Right lung (tissue), 5 donors: Measurements from ENCODE around the gene GABBR2. TPM values are rescaled to one million over a fixed set of nuclear protein-coding genes. Genes with fewer than 3 reads are reported as not detected.
"Not testable (repeated sequence)": the region's sequence is repeated elsewhere in the genome, so short reads cannot be mapped to it uniquely, and the experiment has no call there.

Source experiments
- DNase-seq, 2 donors: peaks; one replicate each; pipeline ENCODE4 v3.0.0-alpha.2; 2013
- polyA plus RNA-seq, 5 donors: library from polyadenylated mRNA; unstranded; fragments of 120-200 nt; gene quantifications; one replicate each; pipeline versions ENCODE4 v1.2.1 to v1.2.3, GENCODE V29; 2013; ENCODE audit warnings: inconsistent platforms in 1 of 5, low replicate concordance in 1 of 5; ENCODE audit not compliant: insufficient read length in 5 of 5, insufficient read depth in 1 of 5

Gene GABBR2
- polyA plus RNA-seq, 5 donors = 0.48 to 1.4 (median 0.99) TPM

GRCh38 chr9:98686961-98687855 lies 21.5 kb downstream of the GABBR2 start:
- no peak for DNase-seq

GRCh38 chr9:98684816-98685215 lies 23.9 kb downstream of the GABBR2 start:
- not testable (repeated sequence) for DNase-seq

GRCh38 chr9:98678244-98678842 lies 30.4 kb downstream of the GABBR2 start:
- no peak for DNase-seq

GRCh38 chr9:98673681-98674080 lies 35.1 kb downstream of the GABBR2 start:
- no peak for DNase-seq

GRCh38 chr9:98667005-98667640 lies 41.6 kb downstream of the GABBR2 start:
- no peak for DNase-seq

GRCh38 chr9:98665501-98665900 lies 43.2 kb downstream of the GABBR2 start:
- DNase-seq = no peak

- DNase-seq = no peak
Measured at GRCh38 chr9:98660541-98660940, 48.2 kb downstream of the GABBR2 start.

- DNase-seq = peak; percentile 32 to 36
Measured at GRCh38 chr9:98658951-98659351, 49.8 kb downstream of the GABBR2 start.

- DNase-seq = no peak
Measured at GRCh38 chr9:98657897-98658296, 50.8 kb downstream of the GABBR2 start.

- DNase-seq = no peak
Measured at GRCh38 chr9:98656511-98656910, 52.2 kb downstream of the GABBR2 start.

GRCh38 chr9:98655428-98655827 lies 53.3 kb downstream of the GABBR2 start:
- DNase-seq = not testable (repeated sequence)

GRCh38 chr9:98654247-98654646 lies 54.5 kb downstream of the GABBR2 start:
- no peak for DNase-seq

- DNase-seq = no peak
Measured at GRCh38 chr9:98652741-98653140, 56.0 kb downstream of the GABBR2 start.

- DNase-seq = no peak
Measured at GRCh38 chr9:98652302-98652701, 56.4 kb downstream of the GABBR2 start.

GRCh38 chr9:98647236-98647635 lies 61.5 kb downstream of the GABBR2 start:
- no peak for DNase-seq

GRCh38 chr9:98644011-98644410 lies 64.7 kb downstream of the GABBR2 start:
- DNase-seq = no peak

- DNase-seq = no peak
Measured at GRCh38 chr9:98642661-98643312, 65.9 kb downstream of the GABBR2 start.

- DNase-seq = no peak
Measured at GRCh38 chr9:98641695-98642094, 67.0 kb downstream of the GABBR2 start.

GRCh38 chr9:98640394-98640793 lies 68.3 kb downstream of the GABBR2 start:
- no peak for DNase-seq

- no peak for DNase-seq
Measured at GRCh38 chr9:98639133-98639532, 69.6 kb downstream of the GABBR2 start.

- no peak for DNase-seq
Measured at GRCh38 chr9:98637381-98637780, 71.4 kb downstream of the GABBR2 start.

GRCh38 chr9:98635374-98635773 lies 73.4 kb downstream of the GABBR2 start:
- no peak for DNase-seq
